SK-N-SH (cell line): Measurements from ENCODE around the gene DCBLD1.

Experiments used
- CHD2 ChIP-seq: fragments of 150-350 bp; IDR thresholded peaks from 2 replicates; pipeline ENCODE4 v1.6.1; 2018; ENCODE audit warnings: low read length; ENCODE audit not compliant: partially characterized antibody
- EZH2phosphoT487 ChIP-seq: fragments of 200-600 bp; sonication (generic); IDR thresholded peaks from 2 replicates; pipeline ENCODE4 v1.6.1; 2017; ENCODE audit warnings: low read depth, mixed run types, mild to moderate bottlenecking, antibody characterized with exemption, moderate library complexity, borderline replicate concordance
- FOXM1 ChIP-seq: IDR thresholded peaks from 2 replicates; pipeline ENCODE4 v1.4.0; 2012; ENCODE audit warnings: low read depth, mild to moderate bottlenecking
- GATA2 ChIP-seq: sonication (generic); formaldehyde crosslinking; IDR thresholded peaks from 2 replicates; pipeline ENCODE4 v1.5.0; 2020; ENCODE audit warnings: mild to moderate bottlenecking, missing genetic modification reagents
- JUND ChIP-seq: IDR thresholded peaks from 2 replicates; pipeline ENCODE4 v1.4.0; 2012
- POLR2AphosphoS5 ChIP-seq: IDR thresholded peaks from 2 replicates; pipeline ENCODE4 v1.6.1; 2012; ENCODE audit warnings: low read depth, low read length
- SIN3A ChIP-seq: IDR thresholded peaks from 2 replicates; pipeline ENCODE4 v1.6.1; 2012; ENCODE audit warnings: low read depth, mild to moderate bottlenecking, low read length, moderate library complexity, borderline replicate concordance
- SMC3 ChIP-seq: IDR thresholded peaks from 2 replicates; pipeline ENCODE4 v1.6.1; 2012; ENCODE audit warnings: low read depth, low read length, improper control_type of control experiment
- TCF12 ChIP-seq: IDR thresholded peaks from 2 replicates; pipeline ENCODE4 v1.4.0; 2012
- TF ChIP-seq, protein P1 (sequence below): fragments of 200-600 bp; sonication (generic); IDR thresholded peaks from 2 replicates; pipeline ENCODE4 v1.6.1; 2017; ENCODE audit warnings: antibody characterized with exemption, mild to moderate bottlenecking, moderate library complexity
- TF ChIP-seq, protein P2 (sequence below): IDR thresholded peaks from 2 replicates; pipeline ENCODE4 v1.4.0; 2012; ENCODE audit warnings: low read depth

DNA sequence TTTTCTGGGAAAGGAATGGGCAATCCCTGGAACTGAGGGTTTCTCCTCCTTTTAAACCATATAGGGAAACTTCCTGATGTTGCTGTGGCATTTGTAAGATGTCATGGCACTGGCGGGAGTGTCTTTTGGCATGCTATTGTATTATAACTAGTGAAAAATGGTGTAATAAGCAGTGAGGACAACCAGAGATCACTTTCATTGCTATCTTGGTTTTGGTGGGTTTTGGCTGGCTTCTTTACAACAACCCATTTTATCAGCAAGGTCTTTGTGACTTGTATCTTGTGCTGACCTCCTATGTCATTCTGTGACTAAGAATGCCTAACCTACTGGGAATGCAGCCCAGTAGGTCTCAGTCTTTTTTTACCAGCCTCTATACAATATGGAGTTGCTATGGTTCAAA is 9.1 kb upstream of the DCBLD1 start:
- TF ChIP-seq, protein P1, sequence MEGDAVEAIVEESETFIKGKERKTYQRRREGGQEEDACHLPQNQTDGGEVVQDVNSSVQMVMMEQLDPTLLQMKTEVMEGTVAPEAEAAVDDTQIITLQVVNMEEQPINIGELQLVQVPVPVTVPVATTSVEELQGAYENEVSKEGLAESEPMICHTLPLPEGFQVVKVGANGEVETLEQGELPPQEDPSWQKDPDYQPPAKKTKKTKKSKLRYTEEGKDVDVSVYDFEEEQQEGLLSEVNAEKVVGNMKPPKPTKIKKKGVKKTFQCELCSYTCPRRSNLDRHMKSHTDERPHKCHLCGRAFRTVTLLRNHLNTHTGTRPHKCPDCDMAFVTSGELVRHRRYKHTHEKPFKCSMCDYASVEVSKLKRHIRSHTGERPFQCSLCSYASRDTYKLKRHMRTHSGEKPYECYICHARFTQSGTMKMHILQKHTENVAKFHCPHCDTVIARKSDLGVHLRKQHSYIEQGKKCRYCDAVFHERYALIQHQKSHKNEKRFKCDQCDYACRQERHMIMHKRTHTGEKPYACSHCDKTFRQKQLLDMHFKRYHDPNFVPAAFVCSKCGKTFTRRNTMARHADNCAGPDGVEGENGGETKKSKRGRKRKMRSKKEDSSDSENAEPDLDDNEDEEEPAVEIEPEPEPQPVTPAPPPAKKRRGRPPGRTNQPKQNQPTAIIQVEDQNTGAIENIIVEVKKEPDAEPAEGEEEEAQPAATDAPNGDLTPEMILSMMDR: no peak
- TF ChIP-seq POLR2AphosphoS5 (no peak), SIN3A (no peak), CHD2 (no peak), TCF12 (no peak), SMC3 (no peak), GATA2 (CRISPR knock-in tag) (no peak), JUND (no peak), EZH2phosphoT487 (no peak), FOXM1 (no peak)
- TF ChIP-seq, protein P2, sequence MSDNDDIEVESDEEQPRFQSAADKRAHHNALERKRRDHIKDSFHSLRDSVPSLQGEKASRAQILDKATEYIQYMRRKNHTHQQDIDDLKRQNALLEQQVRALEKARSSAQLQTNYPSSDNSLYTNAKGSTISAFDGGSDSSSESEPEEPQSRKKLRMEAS: no peak
